Ramos (cell line): ENCODE data around the gene CSF3.

Experiments
- in situ Hi-C: fragments of 300-500 bp; cut with MboI; formaldehyde crosslinking; loops from one replicate; pipeline ENCODE4 v1.14.3; 2022; ENCODE audit warnings: low sequenced_read_pairs; ENCODE audit not compliant: unreplicated experiment

Gene CSF3, protein sequence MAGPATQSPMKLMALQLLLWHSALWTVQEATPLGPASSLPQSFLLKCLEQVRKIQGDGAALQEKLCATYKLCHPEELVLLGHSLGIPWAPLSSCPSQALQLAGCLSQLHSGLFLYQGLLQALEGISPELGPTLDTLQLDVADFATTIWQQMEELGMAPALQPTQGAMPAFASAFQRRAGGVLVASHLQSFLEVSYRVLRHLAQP

DNA sequence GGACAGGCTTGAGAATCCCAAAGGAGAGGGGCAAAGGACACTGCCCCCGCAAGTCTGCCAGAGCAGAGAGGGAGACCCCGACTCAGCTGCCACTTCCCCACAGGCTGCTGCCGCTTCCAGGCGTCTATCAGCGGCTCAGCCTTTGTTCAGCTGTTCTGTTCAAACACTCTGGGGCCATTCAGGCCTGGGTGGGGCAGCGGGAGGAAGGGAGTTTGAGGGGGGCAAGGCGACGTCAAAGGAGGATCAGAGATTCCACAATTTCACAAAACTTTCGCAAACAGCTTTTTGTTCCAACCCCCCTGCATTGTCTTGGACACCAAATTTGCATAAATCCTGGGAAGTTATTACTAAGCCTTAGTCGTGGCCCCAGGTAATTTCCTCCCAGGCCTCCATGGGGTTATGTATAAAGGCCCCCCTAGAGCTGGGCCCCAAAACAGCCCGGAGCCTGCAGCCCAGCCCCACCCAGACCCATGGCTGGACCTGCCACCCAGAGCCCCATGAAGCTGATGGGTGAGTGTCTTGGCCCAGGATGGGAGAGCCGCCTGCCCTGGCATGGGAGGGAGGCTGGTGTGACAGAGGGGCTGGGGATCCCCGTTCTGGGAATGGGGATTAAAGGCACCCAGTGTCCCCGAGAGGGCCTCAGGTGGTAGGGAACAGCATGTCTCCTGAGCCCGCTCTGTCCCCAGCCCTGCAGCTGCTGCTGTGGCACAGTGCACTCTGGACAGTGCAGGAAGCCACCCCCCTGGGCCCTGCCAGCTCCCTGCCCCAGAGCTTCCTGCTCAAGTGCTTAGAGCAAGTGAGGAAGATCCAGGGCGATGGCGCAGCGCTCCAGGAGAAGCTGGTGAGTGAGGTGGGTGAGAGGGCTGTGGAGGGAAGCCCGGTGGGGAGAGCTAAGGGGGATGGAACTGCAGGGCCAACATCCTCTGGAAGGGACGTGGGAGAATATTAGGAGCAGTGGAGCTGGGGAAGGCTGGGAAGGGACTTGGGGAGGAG lies at the start of gene CSF3:
TSS of gene CSF3 (plus strand) at position 436 of the 993 bp plus-strand sequence. CDS start at position 471, 35 bp downstream.
- in situ Hi-C loops, result loop anchor here (10.0 kb wide), 1 partner anchor 170 kb away; no protein-coding TSS in a partner anchor

- in situ Hi-C loops, result no loop called here
Observed at GRCh38 chr17:39966771-39967170, 48.5 kb upstream of the CSF3 start.

DNA sequence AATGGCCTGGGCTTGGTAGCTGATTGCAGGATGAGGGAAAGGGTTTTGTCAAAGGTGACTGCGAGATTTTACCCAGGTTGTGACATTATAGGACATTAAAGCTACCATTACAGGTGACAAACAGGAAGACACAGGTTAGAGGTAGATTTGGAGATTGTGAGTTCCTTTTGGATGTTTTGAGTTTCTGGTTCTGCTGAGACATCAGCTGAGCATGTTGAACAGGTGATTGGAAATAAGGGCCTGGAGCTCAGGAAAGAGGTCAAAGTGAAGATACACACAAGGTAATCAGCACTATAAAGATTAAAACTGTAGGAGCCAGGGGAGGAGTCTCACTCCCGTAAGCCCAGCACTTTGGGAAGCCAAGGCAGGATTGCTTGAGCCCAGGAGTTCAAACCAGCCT lies 46.5 kb upstream of the CSF3 start:
- in situ Hi-C loops, result no loop called here

DNA sequence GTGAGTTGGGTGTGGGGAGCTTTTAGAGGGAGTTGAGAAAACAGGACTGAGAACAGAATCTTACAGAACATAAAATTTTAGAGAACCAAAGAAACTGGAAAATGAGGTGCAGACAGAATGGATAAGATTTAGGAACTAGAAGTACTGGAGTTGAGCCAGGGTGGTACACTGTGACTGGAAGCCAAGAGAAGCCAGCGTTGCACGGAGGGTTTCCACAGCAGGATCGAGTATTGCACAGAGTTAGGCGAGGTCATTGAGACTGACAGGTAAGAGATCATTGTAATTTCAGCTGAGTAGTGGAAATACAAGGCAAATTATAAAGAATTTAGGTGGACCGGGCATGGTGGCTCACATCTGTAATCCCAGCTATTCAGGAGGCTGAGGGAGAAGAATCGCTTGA lies 45.9 kb upstream of the CSF3 start:
- in situ Hi-C loops, result no loop called here

- in situ Hi-C loops, result no loop called here
Observed at GRCh38 chr17:39970157-39970692, 45.0 kb upstream of the CSF3 start.

DNA sequence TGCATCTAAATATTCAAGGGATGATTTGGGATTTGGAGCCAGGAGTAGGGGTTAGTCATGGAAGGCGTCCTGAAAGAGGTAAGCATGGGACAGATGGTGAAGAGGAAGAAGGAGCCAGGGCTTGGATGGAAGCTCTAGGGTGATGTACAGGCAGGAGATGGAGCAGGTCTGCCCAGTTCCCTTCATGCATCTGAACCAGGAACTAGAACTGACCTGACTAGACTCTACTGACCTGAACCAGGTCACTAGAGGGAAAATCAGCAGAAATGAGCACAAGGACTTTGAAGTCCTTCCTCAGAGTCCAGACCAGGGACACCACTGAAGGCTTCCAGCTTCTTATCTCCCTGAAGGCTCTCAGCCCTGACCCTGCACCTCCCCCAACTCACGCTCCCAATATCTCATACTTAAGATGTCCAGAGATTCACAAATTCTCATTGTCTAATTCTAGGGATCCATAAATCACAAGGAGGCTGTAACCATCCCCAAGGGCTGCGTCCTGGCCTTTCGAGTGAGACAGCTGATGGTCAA lies 44.1 kb upstream of the CSF3 start:
- in situ Hi-C loops, result no loop called here

DNA sequence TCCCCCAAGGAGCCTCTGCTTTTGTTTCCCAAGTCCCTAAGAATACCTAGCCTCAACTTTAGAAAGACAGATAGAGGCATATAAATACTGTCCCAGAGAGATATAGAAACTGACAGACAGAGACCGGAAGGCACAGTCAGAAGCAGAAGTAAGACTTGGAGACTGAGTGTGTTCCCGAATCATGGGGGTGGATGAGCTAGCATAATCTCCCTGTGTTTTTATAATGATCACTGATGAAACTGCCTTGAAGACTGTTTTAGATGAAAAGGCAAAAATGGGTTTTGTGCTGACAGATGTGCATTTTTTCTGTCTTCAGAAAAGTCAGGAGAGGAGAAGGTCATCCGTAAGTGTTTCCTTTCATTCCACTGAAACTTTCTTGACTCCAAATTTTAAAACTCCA lies 43.0 kb upstream of the CSF3 start:
- in situ Hi-C loops, result no loop called here

- in situ Hi-C loops, result no loop called here
Observed at GRCh38 chr17:39973496-39973895, 41.7 kb upstream of the CSF3 start.

GRCh38 chr17:39974433-39974832 lies 40.8 kb upstream of the CSF3 start:
- in situ Hi-C loops, result no loop called here

- in situ Hi-C loops, result no loop called here
Observed at GRCh38 chr17:39975801-39976200, 39.4 kb upstream of the CSF3 start.

DNA sequence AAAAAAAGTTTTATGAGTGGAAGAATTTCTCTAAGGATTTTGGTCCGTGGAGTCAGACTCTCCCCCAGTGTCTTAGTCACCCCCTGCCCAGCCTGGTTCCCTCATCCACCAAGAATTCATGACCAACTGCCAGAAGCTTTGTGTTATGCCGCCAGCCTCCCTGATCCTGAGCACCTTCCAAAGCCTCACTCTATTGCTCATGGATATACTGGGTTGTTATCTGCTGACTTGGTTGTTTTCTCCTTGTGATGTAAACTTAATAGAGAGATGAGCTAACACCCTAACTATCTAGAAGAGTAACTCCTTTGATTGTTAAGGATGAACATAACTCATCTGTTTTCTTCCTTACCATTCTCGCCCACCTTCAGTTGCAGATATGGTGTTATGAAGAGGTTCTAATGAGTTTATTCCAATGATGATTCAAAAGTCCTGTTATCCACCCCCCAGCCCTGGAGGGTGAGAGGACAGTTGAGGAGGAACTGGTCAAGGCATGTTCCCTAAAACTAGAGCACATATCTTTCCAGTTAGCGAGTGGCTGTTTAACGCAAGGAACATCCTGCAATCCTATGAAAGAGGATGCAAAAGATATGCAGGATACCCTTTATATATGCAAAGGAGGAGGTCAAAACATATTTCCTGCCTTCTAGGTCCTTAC lies 36.1 kb upstream of the CSF3 start:
- in situ Hi-C loops, result no loop called here

DNA sequence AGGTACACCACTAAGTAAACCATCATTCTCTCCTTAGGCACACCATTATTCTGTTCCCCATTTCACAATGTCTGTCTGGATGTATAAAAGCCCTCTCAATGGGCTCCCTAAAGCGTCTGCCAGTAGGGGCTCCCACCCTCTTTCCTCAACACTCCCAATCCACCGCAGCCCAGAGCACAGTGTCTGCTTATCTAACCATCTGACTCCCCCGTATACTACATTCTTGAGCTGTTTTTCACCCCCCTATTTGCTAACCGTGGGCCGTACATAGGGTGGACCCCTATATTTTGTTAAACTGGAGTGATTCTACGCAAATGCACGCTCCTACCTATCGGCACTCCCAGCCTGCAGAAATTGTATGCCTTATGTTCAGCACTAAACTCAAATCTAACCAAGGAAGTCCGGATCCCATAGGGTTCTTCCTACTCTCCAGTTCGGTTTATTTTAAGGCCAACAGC lies 35.3 kb upstream of the CSF3 start:
- in situ Hi-C loops, result no loop called here

- in situ Hi-C loops, result no loop called here
Observed at GRCh38 chr17:39980351-39981206, 34.7 kb upstream of the CSF3 start, which contains the start of gene PSMD3. Gene PSMD3, plus strand, starts transcription at chr17:39980807. Its CDS starts 164 bp downstream, at chr17:39980971.

- in situ Hi-C loops, result no loop called here
Observed at GRCh38 chr17:39981207-39981741, 34.0 kb upstream of the CSF3 start.

GRCh38 chr17:39981766-39982375 lies 33.4 kb upstream of the CSF3 start:
- in situ Hi-C loops, result no loop called here

DNA sequence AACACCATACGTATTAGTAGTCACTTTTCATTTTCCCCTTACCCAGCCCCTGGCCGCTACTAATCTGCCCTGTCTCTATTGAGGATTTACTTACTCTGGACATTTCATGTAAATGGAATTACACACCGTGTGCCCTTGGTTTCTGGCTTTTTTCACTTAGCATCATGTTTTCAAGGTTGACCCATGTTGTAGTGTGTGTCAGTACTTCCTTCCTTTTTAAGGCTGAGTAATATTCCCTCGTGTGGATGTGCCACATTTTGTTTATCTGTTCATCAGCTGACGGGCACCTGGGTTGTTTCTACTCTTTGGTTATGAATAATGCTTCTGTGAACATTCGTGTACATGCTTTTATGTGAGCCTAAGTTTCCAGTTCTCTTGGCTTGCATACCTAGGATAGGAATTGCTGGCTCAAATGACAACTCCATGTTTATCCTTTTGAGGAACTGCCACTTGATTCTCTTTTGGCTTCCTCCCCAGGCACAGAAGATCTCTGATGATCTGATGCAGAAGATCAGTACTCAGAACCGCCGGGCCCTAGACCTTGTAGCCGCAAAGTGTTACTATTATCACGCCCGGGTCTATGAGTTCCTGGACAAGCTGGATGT lies 26.9 kb upstream of the CSF3 start:
- in situ Hi-C loops, result no loop called here

DNA sequence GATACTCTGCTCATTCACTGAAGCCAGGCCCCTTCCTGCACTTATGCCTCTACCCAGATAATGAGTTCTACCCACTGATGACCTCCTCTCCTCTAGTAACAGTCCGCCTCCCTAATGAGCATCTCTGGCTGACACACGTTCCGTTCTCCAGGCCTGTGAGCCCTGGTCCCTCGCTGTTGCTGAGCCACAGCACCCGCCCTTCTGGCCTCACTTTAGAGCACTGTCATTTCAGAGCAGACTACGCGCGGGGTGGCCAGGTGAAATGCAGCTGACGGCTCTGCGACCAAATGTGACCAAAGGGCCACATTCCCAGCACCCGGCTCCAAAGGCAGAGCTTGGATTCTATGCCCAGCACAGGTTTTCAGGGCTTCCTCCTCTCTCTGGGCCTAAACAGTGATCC lies 20.8 kb upstream of the CSF3 start:
- in situ Hi-C loops, result no loop called here

- in situ Hi-C loops, result no loop called here
Observed at GRCh38 chr17:39995438-39995837, 19.8 kb upstream of the CSF3 start.
